ENCODE measurements around the gene SIGLEC10. TPM values are rescaled to one million over a fixed set of nuclear protein-coding genes. Genes with fewer than 3 reads are reported as not detected.

SIGLEC10 gene
- total RNA-seq, 4 donors from 2014 or later = 1.2 to 3.5 (median 1.6) TPM

DNA sequence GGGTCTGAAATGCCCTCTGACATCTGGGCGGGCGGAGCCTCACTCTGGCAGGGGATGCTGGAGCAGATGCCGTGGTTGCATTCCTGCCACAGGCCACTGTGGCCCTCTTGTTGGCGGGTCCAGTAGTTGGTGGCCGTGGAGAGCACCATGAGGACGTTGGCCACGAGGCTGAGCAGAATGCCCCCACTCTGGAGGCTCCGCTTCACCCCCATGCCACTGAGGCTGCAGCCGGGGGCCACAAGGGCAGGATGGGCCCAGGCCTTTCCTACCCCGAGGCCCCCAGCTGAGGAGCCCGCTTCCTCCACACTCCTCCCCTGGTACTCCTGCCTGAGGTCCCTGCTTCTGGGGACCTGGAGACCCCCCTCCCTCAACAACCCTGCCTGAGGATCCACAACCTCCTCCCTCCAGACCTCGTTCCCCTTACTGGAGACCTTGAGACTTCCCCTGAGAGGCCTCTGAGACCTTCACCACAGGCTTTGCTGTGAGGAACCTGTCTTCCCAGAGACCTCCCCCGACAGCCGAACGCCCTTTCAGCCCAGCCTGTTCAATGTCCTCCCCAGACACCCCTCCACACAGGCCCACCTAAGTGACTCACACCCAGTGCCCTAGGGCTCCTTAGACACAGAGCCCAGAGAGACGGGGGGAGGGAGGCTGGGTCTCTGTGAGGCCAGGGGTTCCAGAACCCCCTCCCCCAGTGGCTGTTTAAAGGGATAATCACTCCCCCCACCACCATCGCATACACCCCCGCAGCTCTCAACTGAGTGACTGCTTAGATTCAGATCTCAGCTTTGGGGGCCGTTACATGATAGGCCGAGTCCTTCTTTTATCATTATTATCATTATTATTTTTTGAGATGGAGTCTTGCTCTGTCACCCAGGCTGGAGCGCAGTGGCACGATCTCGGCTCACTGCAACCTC lies 48.8 kb downstream of the SIGLEC10 start, which contains the start of gene CLDND2:
Gene CLDND2, minus strand, starts transcription at position 638 of the 917 bp plus-strand sequence. Its CDS starts 426 bp downstream, at position 212.
- TF ChIP-seq, protein P1, sequence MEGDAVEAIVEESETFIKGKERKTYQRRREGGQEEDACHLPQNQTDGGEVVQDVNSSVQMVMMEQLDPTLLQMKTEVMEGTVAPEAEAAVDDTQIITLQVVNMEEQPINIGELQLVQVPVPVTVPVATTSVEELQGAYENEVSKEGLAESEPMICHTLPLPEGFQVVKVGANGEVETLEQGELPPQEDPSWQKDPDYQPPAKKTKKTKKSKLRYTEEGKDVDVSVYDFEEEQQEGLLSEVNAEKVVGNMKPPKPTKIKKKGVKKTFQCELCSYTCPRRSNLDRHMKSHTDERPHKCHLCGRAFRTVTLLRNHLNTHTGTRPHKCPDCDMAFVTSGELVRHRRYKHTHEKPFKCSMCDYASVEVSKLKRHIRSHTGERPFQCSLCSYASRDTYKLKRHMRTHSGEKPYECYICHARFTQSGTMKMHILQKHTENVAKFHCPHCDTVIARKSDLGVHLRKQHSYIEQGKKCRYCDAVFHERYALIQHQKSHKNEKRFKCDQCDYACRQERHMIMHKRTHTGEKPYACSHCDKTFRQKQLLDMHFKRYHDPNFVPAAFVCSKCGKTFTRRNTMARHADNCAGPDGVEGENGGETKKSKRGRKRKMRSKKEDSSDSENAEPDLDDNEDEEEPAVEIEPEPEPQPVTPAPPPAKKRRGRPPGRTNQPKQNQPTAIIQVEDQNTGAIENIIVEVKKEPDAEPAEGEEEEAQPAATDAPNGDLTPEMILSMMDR (IDR thresholded peaks at IDR 0.05) = no peak
- TF ChIP-seq POLR2A (IDR thresholded peaks at IDR 0.05) = no peak
- no peak for TF ChIP-seq EP300 (IDR thresholded peaks at IDR 0.05)
- no peak for TF ChIP-seq POLR2AphosphoS5 (IDR thresholded peaks at IDR 0.05)
- peak within 1 kb of the TSS; percentile 81 for H3K4me3 ChIP-seq
- H3K27ac ChIP-seq = peak within 1 kb of the TSS; percentile 93
- no peaks in the 10 kb centered on the region for H3K9me3 ChIP-seq
- peaks cover 36% of the 10 kb centered on the region for H3K4me1 ChIP-seq
- H3K27me3 ChIP-seq = no peaks in the 10 kb centered on the region
- no peak for DNase-seq (ENCODE audit: low spot score in 2 of 2)
- H3K36me3 ChIP-seq = no peaks in the 10 kb centered on the region
- WGBS = 72% methylated on average over 17 of the region's 23 CpGs

- Histone ChIP-seq H3K4me1 (peaks cover 37% of the 10 kb centered on the region), H3K27ac (peak overlapping the region; percentile 93), H3K4me3 (peak overlapping the region; percentile 81), H3K27me3 (no peaks in the 10 kb centered on the region), H3K36me3 (no peaks in the 10 kb centered on the region), H3K9me3 (no peaks in the 10 kb centered on the region)
- peak in 1 of 3 donors; percentile 12 for TF ChIP-seq POLR2AphosphoS5 (IDR thresholded peaks at IDR 0.05)
- TF ChIP-seq EP300 (IDR thresholded peaks at IDR 0.05) = no peak
- peak; percentile 100 for DNase-seq (ENCODE audit: low spot score in 2 of 2)
- WGBS = 0% methylated on average over 14 of the region's 64 CpGs
These were observed 49.7 kb downstream of the SIGLEC10 start for GRCh38 chr19:51367565-51368365.

GRCh38 chr19:51367255-51367564 lies 50.2 kb downstream of the SIGLEC10 start:
- H3K4me3 ChIP-seq = peak overlapping the region; percentile 81
- TF ChIP-seq POLR2A (IDR thresholded peaks at IDR 0.05) (peak; percentile 14 to 50), POLR2AphosphoS5 (IDR thresholded peaks at IDR 0.05) (no peak), EP300 (IDR thresholded peaks at IDR 0.05) (no peak)
- TF ChIP-seq, protein P1 (IDR thresholded peaks at IDR 0.05) = no peak
- peaks cover 39% of the 10 kb centered on the region for H3K4me1 ChIP-seq
- peak overlapping the region; percentile 93 for H3K27ac ChIP-seq
- DNase-seq (ENCODE audit: low spot score in 2 of 2) = peak in 1 of 2 donors; percentile 82
- no peaks in the 10 kb centered on the region for H3K9me3 ChIP-seq
- H3K36me3 ChIP-seq = no peaks in the 10 kb centered on the region
- no peaks in the 10 kb centered on the region for H3K27me3 ChIP-seq
- 0% methylated on average over 2 of the region's 15 CpGs for WGBS

DNA sequence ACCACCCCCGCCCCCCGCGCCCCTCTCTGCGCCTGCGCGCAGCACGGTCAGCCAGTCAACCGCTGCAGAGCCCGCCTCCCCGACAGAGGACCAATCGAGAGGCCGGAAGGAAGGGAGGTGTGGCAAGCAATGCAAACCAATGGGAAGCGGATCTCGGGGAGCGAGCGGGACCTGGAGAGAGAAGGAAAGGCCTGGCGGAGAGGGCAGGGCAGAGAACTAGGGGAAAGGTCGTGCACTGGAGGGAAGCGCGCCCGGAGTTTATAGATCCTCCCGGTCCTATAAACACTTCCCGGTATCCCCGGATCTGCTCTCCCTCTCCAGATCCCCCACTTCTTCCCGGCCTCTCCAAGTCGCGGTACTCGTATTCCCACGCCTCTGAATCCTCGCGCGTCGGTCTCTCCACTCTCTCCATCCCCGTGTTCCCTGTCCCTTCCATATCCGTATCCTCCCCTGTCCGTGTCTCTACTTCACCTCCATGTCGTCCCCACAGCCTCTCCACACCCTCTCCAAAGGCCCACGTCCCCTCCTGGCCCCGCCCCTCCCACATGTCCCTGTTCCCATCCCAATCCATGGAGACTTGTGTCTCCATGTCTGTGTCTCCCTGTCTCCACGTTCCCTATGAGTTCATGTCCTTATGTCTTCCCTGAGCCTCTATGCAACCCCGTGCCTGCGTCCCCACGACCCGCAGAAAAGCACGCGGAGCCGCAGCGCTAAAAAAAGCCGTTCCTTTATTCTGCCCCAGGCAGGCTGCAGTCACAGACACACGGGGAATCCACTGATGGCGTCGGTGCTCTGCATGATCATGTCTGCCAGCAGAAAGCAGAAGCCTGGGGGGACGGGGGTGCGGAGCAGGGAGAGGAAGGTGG lies 50.8 kb downstream of the SIGLEC10 start:
- DNase-seq (ENCODE audit: low spot score in 2 of 2) = peak; percentile 99
- Histone ChIP-seq H3K36me3 (no peaks in the 10 kb centered on the region), H3K27ac (peak overlapping the region; percentile 93), H3K27me3 (no peaks in the 10 kb centered on the region), H3K9me3 (no peaks in the 10 kb centered on the region), H3K4me1 (peaks cover 39% of the 10 kb centered on the region), H3K4me3 (peak overlapping the region; percentile 81)
- WGBS = under 1% methylated on average over 49 of the region's 54 CpGs
- TF ChIP-seq, protein P1 (IDR thresholded peaks at IDR 0.05) = no peak
- TF ChIP-seq POLR2A (IDR thresholded peaks at IDR 0.05) = peak in 1 of 2 donors; percentile 33
- peak in 1 of 3 donors; percentile 38 for TF ChIP-seq POLR2AphosphoS5 (IDR thresholded peaks at IDR 0.05)

- 0% methylated on average over 23 of the region's 27 CpGs for WGBS
These were observed 51.5 kb downstream of the SIGLEC10 start, which contains the start of gene ETFB for GRCh38 chr19:51365965-51366388. TSS of gene ETFB (minus strand) at chr19:51366388. CDS start at chr19:51366326, 62 bp downstream.

More at GRCh38 chr19:51365965-51366388, 51.5 kb downstream of the SIGLEC10 start, which contains the start of gene ETFB:
- Histone ChIP-seq H3K9me3 (no peaks in the 10 kb centered on the region), H3K4me3 (peak within 1 kb of the TSS; percentile 81), H3K36me3 (no peaks in the 10 kb centered on the region), H3K4me1 (peaks cover 39% of the 10 kb centered on the region), H3K27ac (peak within 1 kb of the TSS; percentile 93), H3K27me3 (no peaks in the 10 kb centered on the region)
- no peak for DNase-seq (ENCODE audit: low spot score in 2 of 2)
- TF ChIP-seq POLR2AphosphoS5 (IDR thresholded peaks at IDR 0.05) (no peak), POLR2A (IDR thresholded peaks at IDR 0.05) (no peak), EP300 (IDR thresholded peaks at IDR 0.05) (no peak)
- TF ChIP-seq, protein P1 (IDR thresholded peaks at IDR 0.05) = no peak
